GM15510 (cell line): ENCODE results near the gene APLP2.

Experiments used
- POLR2A ChIP-seq: IDR thresholded peaks from 3 replicates; pipeline ENCODE4 v1.6.1; 2011; ENCODE audit warnings: borderline replicate concordance; ENCODE audit not compliant: insufficient read length; ENCODE audit errors: extremely low read depth

The APLP2 gene

GRCh38 chr11:130181295-130182272, 111.9 kb downstream of the APLP2 start:
- no peak for TF ChIP-seq POLR2A

GRCh38 chr11:130183878-130184610, 114.3 kb downstream of the APLP2 start:
- TF ChIP-seq POLR2A, result no peak

DNA sequence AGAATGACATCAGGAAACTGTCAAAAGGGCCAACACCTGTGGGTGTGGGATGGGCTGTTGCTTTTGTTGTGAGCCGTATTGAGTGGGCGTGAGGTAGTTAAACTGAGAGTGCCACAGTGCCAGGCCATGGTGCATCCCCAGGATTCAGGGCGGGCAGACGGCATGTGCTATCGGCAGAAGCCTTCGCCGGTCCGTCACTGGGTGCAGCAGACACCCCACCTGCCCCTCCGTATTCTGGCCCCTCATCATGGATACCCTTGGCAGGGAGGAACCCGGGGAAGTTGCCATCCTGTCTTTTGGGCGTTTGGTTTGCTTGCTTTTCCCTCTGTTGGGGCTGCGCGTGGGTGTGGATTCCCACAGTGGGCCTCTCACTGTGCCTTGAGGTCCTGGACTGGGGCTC, 117.4 kb downstream of the APLP2 start:
- TF ChIP-seq POLR2A, result no peak

DNA sequence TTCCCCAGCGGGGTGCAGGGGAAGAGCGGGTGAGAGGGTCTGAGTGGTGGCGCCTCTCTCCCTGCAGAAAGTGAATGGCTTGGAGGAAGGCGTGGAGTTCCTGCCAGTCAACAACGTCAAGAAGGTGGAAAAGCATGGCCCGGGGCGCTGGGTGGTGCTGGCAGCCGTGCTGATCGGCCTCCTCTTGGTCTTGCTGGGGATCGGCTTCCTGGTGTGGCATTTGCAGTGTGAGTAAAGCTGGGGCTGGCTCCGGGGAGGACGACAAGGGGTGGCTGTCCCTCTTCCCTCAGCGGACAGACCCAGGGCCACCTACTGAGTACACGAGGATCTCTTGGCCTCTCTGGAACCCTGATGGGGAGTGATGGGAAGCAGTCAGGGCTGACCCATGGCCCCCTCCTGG, 118.4 kb downstream of the APLP2 start:
- no peak for TF ChIP-seq POLR2A

- TF ChIP-seq POLR2A, result no peak
Observed at GRCh38 chr11:130188585-130189347, 119.1 kb downstream of the APLP2 start.

DNA sequence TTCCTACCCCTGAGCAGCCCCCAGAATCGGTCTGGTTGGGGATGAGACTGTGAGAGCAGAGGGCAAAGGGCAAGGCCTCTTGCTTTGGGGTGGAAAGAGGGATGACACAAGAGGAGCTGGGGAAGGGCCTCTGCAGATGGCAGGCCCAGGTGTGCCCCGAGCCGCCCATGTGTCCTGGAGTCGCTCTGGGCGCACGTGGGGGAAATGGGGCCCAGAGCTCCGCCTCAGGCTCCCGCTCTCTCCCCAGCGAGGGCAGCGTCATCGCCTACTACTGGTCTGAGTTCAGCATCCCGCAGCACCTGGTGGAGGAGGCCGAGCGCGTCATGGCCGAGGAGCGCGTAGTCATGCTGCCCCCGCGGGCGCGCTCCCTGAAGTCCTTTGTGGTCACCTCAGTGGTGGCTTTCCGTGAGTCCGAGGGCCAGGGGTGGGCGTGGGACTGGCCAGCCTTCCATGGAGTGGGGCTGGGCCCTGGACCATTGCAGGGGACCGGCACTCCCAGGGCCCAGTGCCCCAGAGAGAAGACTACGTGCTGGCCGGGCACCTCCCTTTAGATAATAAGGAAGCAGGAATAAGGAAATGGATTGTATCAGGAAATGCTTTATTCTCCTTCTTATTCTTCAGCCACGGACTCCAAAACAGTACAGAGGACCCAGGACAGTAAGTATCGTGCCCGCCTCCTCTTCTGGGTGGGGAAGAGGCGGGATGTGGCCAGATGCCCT, 120.0 kb downstream of the APLP2 start:
- TF ChIP-seq POLR2A, result no peak

- no peak for TF ChIP-seq POLR2A
Observed at GRCh38 chr11:130190371-130190881, 120.7 kb downstream of the APLP2 start.

- TF ChIP-seq POLR2A, result no peak
Observed at GRCh38 chr11:130191896-130192295, 122.2 kb downstream of the APLP2 start.

GRCh38 chr11:130192845-130193267, 123.2 kb downstream of the APLP2 start:
- no peak for TF ChIP-seq POLR2A
